HG03066 (cell line): ENCODE measurements around the gene B4GAT1.
"Not testable (repeated sequence)": the region's sequence is repeated elsewhere in the genome, so short reads cannot be mapped to it uniquely, and the experiment has no call there.

ENCODE experiments used
- ATAC-seq: cut with Tn5 transposase; IDR thresholded peaks from one replicate; pipeline ENCODE4 v1.9.1; 2021; ENCODE audit warnings: low read depth; ENCODE audit not compliant: unreplicated experiment

Gene B4GAT1

GRCh38 chr11:66326261-66327111 lies 20.9 kb downstream of the B4GAT1 start:
- ATAC-seq = no peak

- ATAC-seq = no peak
Observed at GRCh38 chr11:66325263-66325671, 22.2 kb downstream of the B4GAT1 start.

- ATAC-seq = no peak
Observed at GRCh38 chr11:66324664-66325063, 22.8 kb downstream of the B4GAT1 start.

- ATAC-seq = no peak
Observed at GRCh38 chr11:66323684-66324083, 23.7 kb downstream of the B4GAT1 start.

GRCh38 chr11:66322732-66323427 lies 24.5 kb downstream of the B4GAT1 start:
- no peak for ATAC-seq

GRCh38 chr11:66321606-66322005 lies 25.8 kb downstream of the B4GAT1 start:
- no peak for ATAC-seq

GRCh38 chr11:66320748-66321147 lies 26.7 kb downstream of the B4GAT1 start:
- not testable (repeated sequence) for ATAC-seq

- not testable (repeated sequence) for ATAC-seq
Observed at GRCh38 chr11:66320289-66320688, 27.1 kb downstream of the B4GAT1 start.

- ATAC-seq = no peak
Observed at GRCh38 chr11:66318600-66318970, 28.8 kb downstream of the B4GAT1 start.

GRCh38 chr11:66317723-66318599 lies 29.5 kb downstream of the B4GAT1 start:
- ATAC-seq = no peak

- ATAC-seq = no peak
Observed at GRCh38 chr11:66317322-66317722, 30.1 kb downstream of the B4GAT1 start.

- no peak for ATAC-seq
Observed at GRCh38 chr11:66316849-66317251, 30.6 kb downstream of the B4GAT1 start, which contains the start of gene CD248. TSS of gene CD248 (minus strand) at chr11:66317044. CDS start at chr11:66317027, 17 bp downstream.

- no peak for ATAC-seq
Observed at GRCh38 chr11:66315921-66316811, 31.3 kb downstream of the B4GAT1 start.

GRCh38 chr11:66315498-66315885 lies 31.9 kb downstream of the B4GAT1 start:
- ATAC-seq = no peak

- ATAC-seq = no peak
Observed at GRCh38 chr11:66314561-66315497, 32.6 kb downstream of the B4GAT1 start.

- no peak for ATAC-seq
Observed at GRCh38 chr11:66314186-66314501, 33.3 kb downstream of the B4GAT1 start.

- no peak for ATAC-seq
Observed at GRCh38 chr11:66313321-66314185, 33.9 kb downstream of the B4GAT1 start.
